Caco-2 (cell line): ENCODE measurements around the gene ADCYAP1R1. TPM values are rescaled to one million over a fixed set of nuclear protein-coding genes. Genes with fewer than 3 reads are reported as not detected.

ENCODE experiments used
- BruUV-seq: library from RNA; stranded (reverse); fragments of 400-500 nt; replicated peaks from 2 replicates; lab custom pipeline; 2021; lab: Mats Ljungman, UMichigan
- CTCF ChIA-PET: fragments of 300-600 bp; sonication (Branson Sonifier 250); formaldehyde crosslinking; loops from one replicate; lab custom pipeline; 2022; ENCODE audit warnings: antibody characterized with exemption; lab: Charles Lee
- POLR2A ChIA-PET: fragments of 300-600 bp; sonication (Branson Sonifier 250); formaldehyde crosslinking; loops from one replicate; lab custom pipeline; 2022; ENCODE audit warnings: antibody characterized with exemption; lab: Charles Lee
- DNase-seq, 2 experiments: peaks; one replicate each; pipeline versions ENCODE4 v3.0.0 to v3.0.0-alpha.2; 2020 to 2022
- H3K27me3 ChIP-seq: replicated peaks from 2 replicates; pipeline ENCODE4 v1.6.0; 2011; ENCODE audit warnings: low read length; ENCODE audit not compliant: control insufficient read depth, insufficient read depth
- H3K36me3 ChIP-seq: 2 replicates; pipeline ENCODE4 v1.5.1; 2011; ENCODE audit warnings: low read length; ENCODE audit not compliant: control insufficient read depth, insufficient read depth
- H3K4me1 ChIP-seq: fragments of 250-450 bp; sonication (Bioruptor Pico); 2 replicates; pipeline ENCODE4 v1.5.1; 2020; ENCODE audit warnings: mild to moderate bottlenecking
- H3K4me3 ChIP-seq: 2 replicates; pipeline ENCODE4 v1.5.1; 2011; ENCODE audit warnings: low read depth, mild to moderate bottlenecking, control low read depth, low read length
- H3K9me3 ChIP-seq: fragments of 250-450 bp; sonication (Bioruptor Pico); 2 replicates; pipeline ENCODE4 v1.5.1; 2020; ENCODE audit warnings: mild to moderate bottlenecking, moderate library complexity
- H3K27ac Mint-ChIP-seq: one replicate; pipeline ENCODE4 v1.8.0; 2022; ENCODE audit warnings: mixed read lengths; ENCODE audit not compliant: unreplicated experiment
- H3K27me3 Mint-ChIP-seq: one replicate; pipeline ENCODE4 v1.8.0; 2022; ENCODE audit warnings: mixed read lengths; ENCODE audit not compliant: insufficient read depth, unreplicated experiment
- H3K36me3 Mint-ChIP-seq: one replicate; pipeline ENCODE4 v1.8.0; 2022; ENCODE audit warnings: mild to moderate bottlenecking, mixed read lengths; ENCODE audit not compliant: insufficient read depth, unreplicated experiment
- H3K4me1 Mint-ChIP-seq: one replicate; pipeline ENCODE4 v1.8.0; 2022; ENCODE audit warnings: low read depth, mixed read lengths; ENCODE audit not compliant: unreplicated experiment
- H3K4me3 Mint-ChIP-seq: one replicate; pipeline ENCODE4 v1.8.0; 2022; ENCODE audit warnings: mild to moderate bottlenecking, moderate library complexity, mixed read lengths; ENCODE audit not compliant: unreplicated experiment
- H3K9me3 Mint-ChIP-seq: one replicate; pipeline ENCODE4 v1.8.0; 2022; ENCODE audit warnings: mixed read lengths; ENCODE audit not compliant: unreplicated experiment
- intact Hi-C: fragments of 100-400 bp; cut with micrococcal nuclease; formaldehyde crosslinking; loops from one replicate; pipeline ENCODE4 v1.10.0; 2022; ENCODE audit not compliant: unreplicated experiment
- total RNA-seq: library from RNA; stranded (reverse); gene quantifications from 2 replicates; pipeline ENCODE4 v1.2.3, GENCODE V29; 2022
- TF ChIP-seq, protein P1 (sequence below), 2 experiments: fragments of 200-600 bp in 1 of 2; IDR thresholded peaks; 1 replicate in 1 of 2; 2 replicates in 1 of 2; pipeline versions ENCODE4 v1.5.1 to v1.8.0; 2011 to 2022; ENCODE audit warnings: antibody characterized with exemption in 1 of 2, control low read depth in 1 of 2, inconsistent platforms in 1 of 2, low read depth in 1 of 2, low read length in 1 of 2, mild to moderate bottlenecking in 1 of 2, moderate library complexity in 1 of 2; ENCODE audit not compliant: insufficient read depth in 1 of 2, severe bottlenecking in 1 of 2, unreplicated experiment in 1 of 2

The ADCYAP1R1 gene
- total RNA-seq, 1 experiment from 2014 or later, result not detected

DNA sequence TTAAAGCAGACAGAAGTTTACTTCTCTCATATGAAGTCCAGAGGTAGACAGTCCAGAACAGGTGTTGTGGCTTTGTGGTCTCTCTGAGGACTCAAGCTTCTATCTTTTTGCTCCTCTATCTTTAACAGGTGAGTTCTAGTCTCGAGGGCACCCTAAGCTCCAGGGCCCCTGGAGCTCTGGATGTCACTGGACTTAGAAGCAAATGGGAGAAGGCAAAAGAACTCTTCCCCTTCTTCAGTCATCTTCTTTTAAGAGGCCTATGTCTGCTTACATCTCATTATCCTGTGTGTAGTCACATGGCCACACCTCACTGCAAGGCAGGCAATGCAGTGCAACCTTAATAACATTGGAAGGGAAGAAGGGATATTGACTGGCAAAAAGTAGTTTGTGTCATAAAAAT is 61.6 kb downstream of the ADCYAP1R1 start:
- Mint-ChIP-seq H3K27ac (no peak overlapping the region), H3K4me1 (no peaks in the 10 kb centered on the region), H3K9me3 (no peaks in the 10 kb centered on the region), H3K4me3 (no peak overlapping the region), H3K27me3 (peaks cover 15% of the 10 kb centered on the region), H3K36me3 (no peaks in the 10 kb centered on the region)
- no peaks in the 10 kb centered on the region for H3K36me3 ChIP-seq
- no peaks in the 10 kb centered on the region for H3K4me1 ChIP-seq
- TF ChIP-seq, protein P1, sequence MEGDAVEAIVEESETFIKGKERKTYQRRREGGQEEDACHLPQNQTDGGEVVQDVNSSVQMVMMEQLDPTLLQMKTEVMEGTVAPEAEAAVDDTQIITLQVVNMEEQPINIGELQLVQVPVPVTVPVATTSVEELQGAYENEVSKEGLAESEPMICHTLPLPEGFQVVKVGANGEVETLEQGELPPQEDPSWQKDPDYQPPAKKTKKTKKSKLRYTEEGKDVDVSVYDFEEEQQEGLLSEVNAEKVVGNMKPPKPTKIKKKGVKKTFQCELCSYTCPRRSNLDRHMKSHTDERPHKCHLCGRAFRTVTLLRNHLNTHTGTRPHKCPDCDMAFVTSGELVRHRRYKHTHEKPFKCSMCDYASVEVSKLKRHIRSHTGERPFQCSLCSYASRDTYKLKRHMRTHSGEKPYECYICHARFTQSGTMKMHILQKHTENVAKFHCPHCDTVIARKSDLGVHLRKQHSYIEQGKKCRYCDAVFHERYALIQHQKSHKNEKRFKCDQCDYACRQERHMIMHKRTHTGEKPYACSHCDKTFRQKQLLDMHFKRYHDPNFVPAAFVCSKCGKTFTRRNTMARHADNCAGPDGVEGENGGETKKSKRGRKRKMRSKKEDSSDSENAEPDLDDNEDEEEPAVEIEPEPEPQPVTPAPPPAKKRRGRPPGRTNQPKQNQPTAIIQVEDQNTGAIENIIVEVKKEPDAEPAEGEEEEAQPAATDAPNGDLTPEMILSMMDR (IDR thresholded peaks at IDR 0.05; ENCODE audit: insufficient read depth in 1 of 2, low read depth in 1 of 2, low read length in 1 of 2, severe bottlenecking in 1 of 2, unreplicated experiment in 1 of 2), result no peak
- intact Hi-C loops, result no loop called here
- no peaks in the 10 kb centered on the region for H3K9me3 ChIP-seq
- BruUV-seq, result no TSS peak
- POLR2A ChIA-PET, result no interaction called here
- H3K4me3 ChIP-seq, result no peak overlapping the region
- CTCF ChIA-PET, result interaction anchor here (1.3 kb wide), 1 partner anchor 9 kb away, joined by 7 read pairs; no protein-coding TSS in a partner anchor
- DNase-seq, result no peak
- peaks cover 2% of the 10 kb centered on the region for H3K27me3 ChIP-seq

DNA sequence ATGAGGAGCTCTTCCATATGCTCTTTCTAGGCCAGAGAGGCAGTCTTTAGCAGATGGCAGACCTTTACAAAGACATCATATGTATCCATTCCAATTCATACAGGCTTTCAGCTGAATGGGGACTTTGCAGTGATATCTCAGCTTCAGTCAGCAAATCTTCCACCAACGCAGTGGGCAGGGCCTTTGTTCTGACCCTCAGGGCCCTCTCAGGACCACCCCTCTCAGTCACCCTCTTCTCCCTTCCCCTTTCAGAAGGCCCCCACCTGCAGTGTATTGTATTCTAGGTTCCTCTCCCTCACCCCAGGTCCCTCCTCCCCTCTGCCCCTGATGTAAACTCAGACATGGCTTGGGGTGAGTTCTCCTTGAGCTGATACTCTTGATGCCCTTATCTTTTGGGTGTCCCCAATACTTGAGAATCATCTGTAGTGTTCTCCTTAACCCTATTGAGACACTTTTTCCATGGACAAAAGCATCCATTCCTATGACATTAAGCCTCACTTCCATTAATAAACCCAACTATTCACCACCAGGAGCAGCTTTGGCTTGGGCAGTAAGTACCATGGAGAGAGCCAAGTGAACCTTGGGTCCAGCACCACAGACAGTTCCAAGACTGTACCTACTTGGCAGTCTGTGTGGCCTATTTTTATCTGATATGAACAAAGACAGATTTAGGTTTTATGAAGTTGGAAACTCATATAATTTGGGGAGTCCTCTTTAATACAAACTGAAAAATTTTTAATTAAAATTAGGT is 62.7 kb downstream of the ADCYAP1R1 start:
- Histone ChIP-seq H3K4me1 (no peaks in the 10 kb centered on the region), H3K9me3 (no peaks in the 10 kb centered on the region), H3K4me3 (no peak overlapping the region), H3K36me3 (no peaks in the 10 kb centered on the region), H3K27me3 (no peaks in the 10 kb centered on the region)
- intact Hi-C loops, result no loop called here
- no peak overlapping the region for H3K4me3 Mint-ChIP-seq
- TF ChIP-seq, protein P1 (IDR thresholded peaks at IDR 0.05; ENCODE audit: insufficient read depth in 1 of 2, low read depth in 1 of 2, low read length in 1 of 2, severe bottlenecking in 1 of 2, unreplicated experiment in 1 of 2), result no peak
- H3K27ac Mint-ChIP-seq, result no peak overlapping the region
- ChIA-PET CTCF (interaction anchor here (0.6 to 1.0 kb wide), 2 partner anchors 131 to 618 kb away, joined by 3 read pairs; no protein-coding TSS in a partner anchor), POLR2A (no interaction called here)
- H3K4me1 Mint-ChIP-seq, result no peaks in the 10 kb centered on the region
- peak in 1 of 2 experiments; percentile 49 for DNase-seq
- peaks cover 16% of the 10 kb centered on the region for H3K27me3 Mint-ChIP-seq
- H3K9me3 Mint-ChIP-seq, result no peaks in the 10 kb centered on the region
- H3K36me3 Mint-ChIP-seq, result no peaks in the 10 kb centered on the region
- BruUV-seq, result no TSS peak

DNA sequence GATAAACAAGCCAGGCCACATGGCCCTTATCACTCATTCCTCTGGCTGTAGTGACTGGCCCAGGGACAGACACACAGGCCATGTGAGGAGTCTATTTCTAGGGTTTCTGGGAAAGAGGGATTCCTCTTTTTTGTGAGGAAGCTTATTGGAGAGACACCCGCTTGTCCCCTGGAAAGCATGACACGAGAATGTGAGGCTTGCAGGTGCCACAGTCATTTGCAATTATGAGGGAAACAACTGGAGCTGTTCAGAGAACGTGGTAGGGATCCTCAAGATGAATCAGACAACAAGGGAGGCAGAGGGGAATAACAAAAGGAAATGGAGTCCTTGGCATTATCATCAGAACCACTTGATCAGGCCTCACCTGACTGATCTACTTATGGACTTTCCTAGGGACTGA is 64.5 kb downstream of the ADCYAP1R1 start:
- TF ChIP-seq, protein P1 (IDR thresholded peaks at IDR 0.05; ENCODE audit: insufficient read depth in 1 of 2, low read depth in 1 of 2, low read length in 1 of 2, severe bottlenecking in 1 of 2, unreplicated experiment in 1 of 2), result no peak
- ChIA-PET CTCF (no interaction called here), POLR2A (no interaction called here)
- no peaks in the 10 kb centered on the region for H3K9me3 Mint-ChIP-seq
- H3K4me1 ChIP-seq, result no peaks in the 10 kb centered on the region
- peaks cover 14% of the 10 kb centered on the region for H3K27me3 Mint-ChIP-seq
- H3K4me3 Mint-ChIP-seq, result no peak overlapping the region
- BruUV-seq, result no TSS peak
- H3K4me1 Mint-ChIP-seq, result no peaks in the 10 kb centered on the region
- no peaks in the 10 kb centered on the region for H3K36me3 Mint-ChIP-seq
- no peak overlapping the region for H3K4me3 ChIP-seq
- DNase-seq, result no peak
- H3K36me3 ChIP-seq, result no peaks in the 10 kb centered on the region
- H3K27ac Mint-ChIP-seq, result no peak overlapping the region
- intact Hi-C loops, result no loop called here
- H3K9me3 ChIP-seq, result no peaks in the 10 kb centered on the region
- no peaks in the 10 kb centered on the region for H3K27me3 ChIP-seq
